PC-9 (cell line): ENCODE measurements around the gene ZNF665. TPM values are rescaled to one million over a fixed set of nuclear protein-coding genes. Genes with fewer than 3 reads are reported as not detected.

ENCODE experiments used
- BruUV-seq: library from RNA; stranded (reverse); fragments of 400-500 nt; replicated peaks from 2 replicates; lab custom pipeline; 2021; lab: Mats Ljungman, UMichigan
- CTCF ChIA-PET: fragments of 300-600 bp; sonication (Branson Sonifier 250); formaldehyde crosslinking; loops from one replicate; lab custom pipeline; 2022; ENCODE audit warnings: antibody characterized with exemption; lab: Charles Lee
- POLR2A ChIA-PET: fragments of 300-600 bp; sonication (Branson Sonifier 250); formaldehyde crosslinking; loops from one replicate; lab custom pipeline; 2022; ENCODE audit warnings: antibody characterized with exemption; ENCODE audit not compliant: unreplicated experiment; lab: Charles Lee
- DNase-seq, 2 experiments: peaks; one replicate each; pipeline versions ENCODE4 v3.0.0 to v3.0.0-alpha.2; 2015 to 2022; ENCODE audit warnings: mixed read lengths in 1 of 2
- H2AFZ ChIP-seq: fragments of 200-600 bp; sonication (generic); 2 replicates; pipeline ENCODE4 v1.8.1; 2017; ENCODE audit warnings: antibody characterized with exemption
- H3F3A ChIP-seq: fragments of 200-600 bp; sonication (generic); 2 replicates; pipeline ENCODE4 v1.8.1; 2017; ENCODE audit warnings: antibody characterized with exemption, mild to moderate bottlenecking, low read depth; ENCODE audit not compliant: insufficient read depth
- H3K27ac ChIP-seq: fragments of 200-600 bp; sonication (generic); 2 replicates; pipeline ENCODE4 v1.6.1; 2016; ENCODE audit warnings: mixed run types
- H3K27me3 ChIP-seq: fragments of 200-600 bp; sonication (generic); 2 replicates; pipeline ENCODE4 v1.6.1; 2016; ENCODE audit warnings: low read depth, mixed run types; ENCODE audit not compliant: insufficient read depth
- H3K36me3 ChIP-seq: fragments of 200-600 bp; sonication (generic); 2 replicates; pipeline ENCODE4 v1.6.1; 2016; ENCODE audit warnings: low read depth, mixed run types
- H3K4me1 ChIP-seq: fragments of 200-600 bp; sonication (generic); replicated peaks from 2 replicates; pipeline ENCODE4 v1.6.1; 2016; ENCODE audit warnings: mixed run types; ENCODE audit not compliant: insufficient read depth
- H3K4me2 ChIP-seq: fragments of 200-600 bp; sonication (generic); 2 replicates; pipeline ENCODE4 v1.6.1; 2017; ENCODE audit warnings: mixed run types
- H3K4me3 ChIP-seq: fragments of 200-600 bp; sonication (generic); 2 replicates; pipeline ENCODE4 v1.6.1; 2016; ENCODE audit warnings: mixed run types
- H3K79me2 ChIP-seq: fragments of 200-600 bp; sonication (generic); 2 replicates; pipeline ENCODE4 v1.6.1; 2017; ENCODE audit warnings: low read depth, mixed run types
- H3K9me2 ChIP-seq: fragments of 200-600 bp; sonication (generic); 2 replicates; pipeline ENCODE4 v1.8.1; 2017; ENCODE audit warnings: mild to moderate bottlenecking; ENCODE audit not compliant: insufficient read depth
- H3K9me3 ChIP-seq: fragments of 200-600 bp; sonication (generic); 2 replicates; pipeline ENCODE4 v1.8.1; 2016; ENCODE audit warnings: low read depth; ENCODE audit not compliant: insufficient read depth
- H4K20me1 ChIP-seq: fragments of 200-600 bp; sonication (generic); 2 replicates; pipeline ENCODE4 v1.8.1; 2017; ENCODE audit not compliant: insufficient read depth
- EZH2 ChIP-seq: fragments of 200-600 bp; sonication (generic); IDR thresholded peaks from 2 replicates; pipeline ENCODE4 v1.8.0; 2017; ENCODE audit warnings: antibody characterized with exemption, low read depth
- intact Hi-C: fragments of 100-400 bp; cut with micrococcal nuclease; formaldehyde crosslinking; loops from one replicate; pipeline ENCODE4 v1.10.0; 2022; ENCODE audit not compliant: unreplicated experiment
- total RNA-seq: library from RNA; stranded (reverse); gene quantifications from 2 replicates; pipeline ENCODE4 v1.2.3, GENCODE V29; 2021
- TF ChIP-seq, protein P1 (sequence below): fragments of 200-600 bp; sonication (generic); conservative IDR thresholded peaks from 2 replicates; pipeline ENCODE4 v1.6.1; 2017; ENCODE audit warnings: mixed run types, antibody characterized with exemption, mild to moderate bottlenecking, moderate library complexity

Gene ZNF665
- total RNA-seq, 1 experiment from 2014 or later, result 11.2 TPM

DNA sequence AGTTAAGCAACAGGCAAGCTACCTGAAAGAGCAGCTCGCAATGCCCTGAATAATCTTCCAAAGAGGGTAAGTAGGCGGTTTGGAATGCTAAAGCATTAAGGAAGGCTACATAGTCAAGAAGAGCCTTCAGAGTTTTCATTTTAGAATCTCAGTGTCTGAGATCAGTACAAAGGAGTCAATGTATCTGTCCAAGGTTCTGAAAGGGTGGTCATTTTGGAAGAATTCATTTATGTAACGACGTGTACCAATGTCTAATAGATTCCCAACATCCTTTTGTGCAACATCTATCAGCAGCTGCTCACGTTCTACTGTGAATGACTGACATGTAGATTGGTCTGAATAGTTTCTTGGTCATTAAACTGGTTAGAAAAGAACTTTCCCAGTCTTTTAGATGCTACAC lies 15.2 kb downstream of the ZNF665 start:
- H3K36me3 ChIP-seq, result no peaks in the 10 kb centered on the region
- H3K27ac ChIP-seq, result no peak overlapping the region
- no peaks in the 10 kb centered on the region for H3K27me3 ChIP-seq
- H2AFZ ChIP-seq, result no peak overlapping the region
- no peak overlapping the region for H3K4me3 ChIP-seq
- no peak for TF ChIP-seq EZH2
- TF ChIP-seq, protein P1, sequence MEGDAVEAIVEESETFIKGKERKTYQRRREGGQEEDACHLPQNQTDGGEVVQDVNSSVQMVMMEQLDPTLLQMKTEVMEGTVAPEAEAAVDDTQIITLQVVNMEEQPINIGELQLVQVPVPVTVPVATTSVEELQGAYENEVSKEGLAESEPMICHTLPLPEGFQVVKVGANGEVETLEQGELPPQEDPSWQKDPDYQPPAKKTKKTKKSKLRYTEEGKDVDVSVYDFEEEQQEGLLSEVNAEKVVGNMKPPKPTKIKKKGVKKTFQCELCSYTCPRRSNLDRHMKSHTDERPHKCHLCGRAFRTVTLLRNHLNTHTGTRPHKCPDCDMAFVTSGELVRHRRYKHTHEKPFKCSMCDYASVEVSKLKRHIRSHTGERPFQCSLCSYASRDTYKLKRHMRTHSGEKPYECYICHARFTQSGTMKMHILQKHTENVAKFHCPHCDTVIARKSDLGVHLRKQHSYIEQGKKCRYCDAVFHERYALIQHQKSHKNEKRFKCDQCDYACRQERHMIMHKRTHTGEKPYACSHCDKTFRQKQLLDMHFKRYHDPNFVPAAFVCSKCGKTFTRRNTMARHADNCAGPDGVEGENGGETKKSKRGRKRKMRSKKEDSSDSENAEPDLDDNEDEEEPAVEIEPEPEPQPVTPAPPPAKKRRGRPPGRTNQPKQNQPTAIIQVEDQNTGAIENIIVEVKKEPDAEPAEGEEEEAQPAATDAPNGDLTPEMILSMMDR, result no peak
- H3K9me3 ChIP-seq, result peaks cover 51% of the 10 kb centered on the region
- BruUV-seq, result no TSS peak
- ChIA-PET CTCF (no interaction called here), POLR2A (no interaction called here)
- no peaks in the 10 kb centered on the region for H3K9me2 ChIP-seq
- no peak for DNase-seq
- intact Hi-C loops, result no loop called here
- H3K4me1 ChIP-seq, result no peaks in the 10 kb centered on the region
- no peaks in the 10 kb centered on the region for H4K20me1 ChIP-seq
- H3K4me2 ChIP-seq, result no peak overlapping the region
- no peaks in the 10 kb centered on the region for H3K79me2 ChIP-seq
- no peaks in the 10 kb centered on the region for H3F3A ChIP-seq

DNA sequence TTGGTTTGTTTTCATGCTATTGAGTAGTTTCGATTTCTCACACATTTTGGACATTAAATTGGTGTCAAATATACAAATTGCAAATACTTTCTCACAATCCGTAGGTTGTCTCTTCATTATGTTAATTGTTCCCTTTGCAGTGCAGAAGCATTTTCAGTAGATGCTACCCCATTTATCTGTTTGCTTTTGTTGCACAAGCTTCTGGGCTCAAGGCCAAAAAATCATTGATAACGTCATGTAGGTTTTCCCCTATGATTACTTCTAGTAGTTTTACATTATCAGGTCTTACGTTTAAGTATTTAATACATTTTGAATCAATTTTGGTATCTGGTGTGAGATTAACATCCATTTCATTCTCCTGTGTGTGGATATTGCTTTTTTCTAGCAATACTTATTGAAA lies 20.3 kb downstream of the ZNF665 start:
- Histone ChIP-seq H3K36me3 (no peaks in the 10 kb centered on the region), H3K27ac (no peak overlapping the region), H4K20me1 (no peaks in the 10 kb centered on the region), H3K4me1 (no peaks in the 10 kb centered on the region), H2AFZ (no peak overlapping the region), H3K4me2 (no peak overlapping the region), H3K79me2 (no peaks in the 10 kb centered on the region), H3K9me2 (no peaks in the 10 kb centered on the region), H3F3A (no peaks in the 10 kb centered on the region), H3K9me3 (peaks cover 54% of the 10 kb centered on the region), H3K4me3 (no peak overlapping the region), H3K27me3 (no peaks in the 10 kb centered on the region)
- ChIA-PET POLR2A (no interaction called here), CTCF (no interaction called here)
- no peak for TF ChIP-seq EZH2
- TF ChIP-seq, protein P1, result no peak
- no peak for DNase-seq
- intact Hi-C loops, result no loop called here
- no TSS peak for BruUV-seq

GRCh38 chr19:53165691-53166091 lies 27.5 kb downstream of the ZNF665 start:
- H3K4me2 ChIP-seq, result no peak overlapping the region
- CTCF ChIA-PET, result no interaction called here
- no peaks in the 10 kb centered on the region for H4K20me1 ChIP-seq
- intact Hi-C loops, result no loop called here
- H3K36me3 ChIP-seq, result no peaks in the 10 kb centered on the region
- H3K9me3 ChIP-seq, result peaks cover 66% of the 10 kb centered on the region
- H3K27me3 ChIP-seq, result no peaks in the 10 kb centered on the region
- no peak overlapping the region for H2AFZ ChIP-seq
- H3K27ac ChIP-seq, result no peak overlapping the region
- POLR2A ChIA-PET, result no interaction called here
- no TSS peak for BruUV-seq
- no peak for DNase-seq
- TF ChIP-seq, protein P1, result no peak
- no peak for TF ChIP-seq EZH2
- H3F3A ChIP-seq, result no peaks in the 10 kb centered on the region
- no peaks in the 10 kb centered on the region for H3K9me2 ChIP-seq
- H3K4me1 ChIP-seq, result no peaks in the 10 kb centered on the region
- H3K4me3 ChIP-seq, result no peak overlapping the region
- H3K79me2 ChIP-seq, result no peaks in the 10 kb centered on the region
